ENCODE results near the gene DOK7.

The DOK7 gene

DNA sequence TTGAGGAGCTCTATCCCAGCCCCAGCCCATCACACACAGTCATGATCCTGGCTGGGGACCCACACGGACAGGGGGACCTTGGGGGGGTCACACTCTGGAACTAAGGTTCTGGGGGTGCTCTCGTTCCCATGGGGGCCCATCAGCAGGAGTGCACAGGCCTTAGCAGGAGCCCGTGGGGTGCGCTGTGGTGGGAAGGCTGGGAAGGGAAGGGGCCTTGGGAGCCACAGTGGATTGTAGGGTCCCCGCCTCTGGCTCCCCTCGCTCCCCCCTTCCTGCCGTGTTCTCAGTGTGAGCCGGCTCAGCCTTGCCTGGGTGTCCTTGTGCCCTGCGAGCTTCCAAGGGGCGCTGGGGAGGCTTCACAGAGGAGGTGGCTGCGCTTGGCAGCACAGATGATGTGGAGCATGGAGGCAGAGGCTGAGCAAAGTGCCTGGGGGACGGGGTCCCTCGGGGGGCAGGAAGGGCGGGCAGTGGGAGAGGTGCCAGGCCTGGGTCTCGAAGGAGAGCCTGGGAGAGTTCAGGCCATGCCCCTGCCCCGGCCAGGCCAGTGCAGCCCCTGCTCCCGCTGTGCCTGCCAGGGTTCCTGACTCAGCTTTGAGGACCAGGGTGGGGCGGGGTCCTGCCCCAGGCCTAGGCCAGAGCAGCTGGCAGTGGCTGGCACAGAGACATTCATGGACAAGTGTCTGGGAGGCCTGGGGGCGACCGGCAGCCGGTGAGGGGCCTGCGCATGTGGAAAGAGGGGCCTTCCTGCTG, 26.9 kb upstream of the DOK7 start:
- TF ChIP-seq EZH2 (optimal IDR thresholded peaks at IDR 0.05; ENCODE audit: low read depth, low read length) (no peak), EZH2phosphoT487 (IDR thresholded peaks at IDR 0.05; ENCODE audit: low read length) (no peak)
- TF ChIP-seq, protein P1, sequence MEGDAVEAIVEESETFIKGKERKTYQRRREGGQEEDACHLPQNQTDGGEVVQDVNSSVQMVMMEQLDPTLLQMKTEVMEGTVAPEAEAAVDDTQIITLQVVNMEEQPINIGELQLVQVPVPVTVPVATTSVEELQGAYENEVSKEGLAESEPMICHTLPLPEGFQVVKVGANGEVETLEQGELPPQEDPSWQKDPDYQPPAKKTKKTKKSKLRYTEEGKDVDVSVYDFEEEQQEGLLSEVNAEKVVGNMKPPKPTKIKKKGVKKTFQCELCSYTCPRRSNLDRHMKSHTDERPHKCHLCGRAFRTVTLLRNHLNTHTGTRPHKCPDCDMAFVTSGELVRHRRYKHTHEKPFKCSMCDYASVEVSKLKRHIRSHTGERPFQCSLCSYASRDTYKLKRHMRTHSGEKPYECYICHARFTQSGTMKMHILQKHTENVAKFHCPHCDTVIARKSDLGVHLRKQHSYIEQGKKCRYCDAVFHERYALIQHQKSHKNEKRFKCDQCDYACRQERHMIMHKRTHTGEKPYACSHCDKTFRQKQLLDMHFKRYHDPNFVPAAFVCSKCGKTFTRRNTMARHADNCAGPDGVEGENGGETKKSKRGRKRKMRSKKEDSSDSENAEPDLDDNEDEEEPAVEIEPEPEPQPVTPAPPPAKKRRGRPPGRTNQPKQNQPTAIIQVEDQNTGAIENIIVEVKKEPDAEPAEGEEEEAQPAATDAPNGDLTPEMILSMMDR (IDR thresholded peaks at IDR 0.05; ENCODE audit: low read length): no peak
- no peak overlapping the region for H3K4me2 ChIP-seq (ENCODE audit: low read depth, low read length)

DNA sequence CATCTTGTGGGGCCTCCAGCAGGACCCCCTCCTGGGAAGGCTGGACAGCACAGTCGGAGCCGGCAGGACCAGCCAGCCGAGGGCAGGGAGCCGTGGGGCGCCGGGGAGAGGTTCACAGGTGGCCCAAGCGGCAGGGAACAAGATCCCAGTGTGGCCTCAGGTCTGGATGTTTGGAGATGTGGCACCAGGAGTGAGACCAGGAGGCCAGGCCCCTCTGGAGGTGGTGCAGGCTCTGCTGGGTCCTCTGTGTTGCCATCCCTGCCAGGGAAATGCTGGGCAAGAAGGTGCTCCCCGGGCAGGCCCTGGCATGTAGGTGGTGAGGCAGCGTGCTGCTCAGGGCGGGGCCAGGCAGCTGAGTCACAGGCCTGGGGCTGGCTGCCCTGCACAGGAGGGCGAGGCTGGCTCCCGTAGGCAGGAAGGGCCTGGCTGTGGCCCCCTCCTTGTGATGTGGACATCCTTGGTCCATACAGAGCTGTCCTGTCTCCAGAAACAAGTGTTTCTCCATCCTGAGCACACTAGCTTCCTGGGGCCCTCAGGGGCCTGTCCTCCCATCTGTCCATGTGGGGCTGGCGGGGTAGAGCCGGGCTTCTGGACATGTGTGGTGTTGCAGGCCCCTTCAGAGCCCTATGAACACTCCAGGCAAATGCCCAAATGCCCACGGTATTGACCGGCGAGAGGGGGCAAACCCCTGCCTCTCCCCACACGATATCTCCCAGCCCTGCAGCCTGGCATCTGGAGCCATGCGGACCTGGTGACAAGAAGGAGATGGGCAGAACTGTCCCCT, 26.1 kb upstream of the DOK7 start:
- Histone ChIP-seq H3K4me2 (ENCODE audit: low read depth, low read length) (no peak overlapping the region), H3K4me1 (ENCODE audit: low read length) (no peaks in the 10 kb centered on the region), H3K9me2 (replicated peaks; ENCODE audit: insufficient read depth, low read length) (no peaks in the 10 kb centered on the region), H3K27me3 (replicated peaks; ENCODE audit: insufficient read depth, low read length) (no peaks in the 10 kb centered on the region), H4K20me1 (ENCODE audit: insufficient read depth, low read length) (no peaks in the 10 kb centered on the region), H3K27ac (ENCODE audit: low read length) (no peak overlapping the region), H3K4me3 (ENCODE audit: low read length) (no peak overlapping the region), H3K36me3 (replicated peaks; ENCODE audit: insufficient read depth, low read length) (no peaks in the 10 kb centered on the region), H3F3A (ENCODE audit: insufficient read depth, low read length) (no peaks in the 10 kb centered on the region), H3K79me2 (ENCODE audit: low read length) (no peaks in the 10 kb centered on the region), H2AFZ (ENCODE audit: low read length) (no peak overlapping the region), H3K9ac (ENCODE audit: low read length) (no peak overlapping the region), H3K9me3 (replicated peaks; ENCODE audit: insufficient read depth, low read length) (no peaks in the 10 kb centered on the region)
- DNase-seq: no peak
- TF ChIP-seq, protein P1 (IDR thresholded peaks at IDR 0.05; ENCODE audit: low read length): no peak
- no peak for TF ChIP-seq EZH2phosphoT487 (IDR thresholded peaks at IDR 0.05; ENCODE audit: low read length)
- TF ChIP-seq EZH2 (optimal IDR thresholded peaks at IDR 0.05; ENCODE audit: low read depth, low read length): no peak

More for the DNA sequence above, 26.9 kb upstream of the DOK7 start:
- no peaks in the 10 kb centered on the region for H3K36me3 ChIP-seq (replicated peaks; ENCODE audit: insufficient read depth, low read length)
- no peaks in the 10 kb centered on the region for H3F3A ChIP-seq (ENCODE audit: insufficient read depth, low read length)
- no peaks in the 10 kb centered on the region for H3K4me1 ChIP-seq (ENCODE audit: low read length)
- no peak for DNase-seq
- no peaks in the 10 kb centered on the region for H3K79me2 ChIP-seq (ENCODE audit: low read length)
- no peak overlapping the region for H2AFZ ChIP-seq (ENCODE audit: low read length)
- H3K9ac ChIP-seq (ENCODE audit: low read length): no peak overlapping the region
- no peaks in the 10 kb centered on the region for H3K9me3 ChIP-seq (replicated peaks; ENCODE audit: insufficient read depth, low read length)
- no peaks in the 10 kb centered on the region for H3K27me3 ChIP-seq (replicated peaks; ENCODE audit: insufficient read depth, low read length)
- no peaks in the 10 kb centered on the region for H4K20me1 ChIP-seq (ENCODE audit: insufficient read depth, low read length)
- H3K9me2 ChIP-seq (replicated peaks; ENCODE audit: insufficient read depth, low read length): no peaks in the 10 kb centered on the region
- H3K4me3 ChIP-seq (ENCODE audit: low read length): no peak overlapping the region
- no peak overlapping the region for H3K27ac ChIP-seq (ENCODE audit: low read length)

DNA sequence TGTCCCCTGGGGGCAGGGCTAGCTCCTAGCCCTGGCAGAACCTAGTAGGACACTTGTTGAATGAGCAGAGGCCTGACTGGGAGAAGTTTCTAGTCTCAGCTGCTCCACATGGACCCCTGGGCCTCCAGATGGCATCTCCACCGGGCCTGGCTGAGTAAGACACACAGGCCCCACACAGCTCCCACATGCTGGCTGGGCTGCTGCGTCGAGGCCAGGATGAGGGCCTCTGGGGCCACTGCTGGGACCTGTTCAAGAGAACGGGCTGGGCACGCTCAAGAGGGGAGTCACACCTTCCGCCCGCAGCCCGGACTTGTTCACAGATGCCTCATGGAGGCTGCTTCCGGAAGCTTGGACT, 25.5 kb upstream of the DOK7 start:
- Histone ChIP-seq H3K9me2 (replicated peaks; ENCODE audit: insufficient read depth, low read length) (no peaks in the 10 kb centered on the region), H3K4me1 (ENCODE audit: low read length) (no peaks in the 10 kb centered on the region), H3K27ac (ENCODE audit: low read length) (no peak overlapping the region), H3K4me2 (ENCODE audit: low read depth, low read length) (no peak overlapping the region), H3K79me2 (ENCODE audit: low read length) (no peaks in the 10 kb centered on the region), H2AFZ (ENCODE audit: low read length) (no peak overlapping the region), H3K9me3 (replicated peaks; ENCODE audit: insufficient read depth, low read length) (no peaks in the 10 kb centered on the region), H3K4me3 (ENCODE audit: low read length) (no peak overlapping the region), H4K20me1 (ENCODE audit: insufficient read depth, low read length) (no peaks in the 10 kb centered on the region), H3K9ac (ENCODE audit: low read length) (no peak overlapping the region), H3K27me3 (replicated peaks; ENCODE audit: insufficient read depth, low read length) (no peaks in the 10 kb centered on the region), H3F3A (ENCODE audit: insufficient read depth, low read length) (no peaks in the 10 kb centered on the region), H3K36me3 (replicated peaks; ENCODE audit: insufficient read depth, low read length) (no peaks in the 10 kb centered on the region)
- DNase-seq: no peak
- no peak for TF ChIP-seq EZH2 (optimal IDR thresholded peaks at IDR 0.05; ENCODE audit: low read depth, low read length)
- TF ChIP-seq, protein P1 (IDR thresholded peaks at IDR 0.05; ENCODE audit: low read length): no peak
- no peak for TF ChIP-seq EZH2phosphoT487 (IDR thresholded peaks at IDR 0.05; ENCODE audit: low read length)

Data from MM.1S (cell line).